Peyer's patch (tissue), 4 donors: ENCODE data around the gene PRELID3B. TPM values are rescaled to one million over a fixed set of nuclear protein-coding genes. Genes with fewer than 3 reads are reported as not detected.

Source experiments
- DNase-seq, 3 donors: peaks; one replicate each; pipeline ENCODE4 v3.0.0-alpha.2; 2017 to 2019
- H3K27ac ChIP-seq, 4 donors: fragments of 200-600 bp; sonication (generic); one replicate each; pipeline ENCODE4 v1.5.1; 2016 to 2019
- H3K27me3 ChIP-seq, 2 donors: fragments of 200-600 bp; sonication (generic); one replicate each; pipeline ENCODE4 v1.5.1; 2019
- H3K36me3 ChIP-seq, 3 donors: fragments of 200-600 bp; sonication (generic); one replicate each; pipeline ENCODE4 v1.5.1; 2016 to 2019
- H3K4me1 ChIP-seq, 4 donors: fragments of 200-600 bp; sonication (generic); one replicate each; pipeline ENCODE4 v1.5.1; 2016 to 2019
- H3K4me3 ChIP-seq, 4 donors: fragments of 200-600 bp; sonication (generic); 1 replicate in 3 of 4; 2 replicates in 1 of 4; pipeline ENCODE4 v1.5.1; 2016 to 2019; ENCODE audit warnings: mild to moderate bottlenecking in 1 of 4
- H3K9me3 ChIP-seq, 4 donors: fragments of 200-600 bp; sonication (generic); one replicate each; pipeline ENCODE4 v1.5.1; 2016 to 2019; ENCODE audit warnings: mild to moderate bottlenecking in 1 of 4
- POLR2A ChIP-seq, 2 donors: fragments of 450-650 bp; IDR thresholded peaks; one replicate each; pipeline ENCODE4 v1.5.1; 2017; ENCODE audit warnings: antibody characterized with exemption in 2 of 2, mild to moderate bottlenecking in 2 of 2, moderate library complexity in 2 of 2
- total RNA-seq, 4 donors: library from RNA; depleted of rRNA; stranded (reverse); fragments of >200 nt; gene quantifications; one replicate each; pipeline ENCODE4 v1.1.0, GENCODE V29; 2016
- TF ChIP-seq, protein P1 (sequence below), 6 experiments: fragments of 450-650 bp in 4 of 6; fragments of 200-600 bp in 2 of 6; sonication (generic) in 1 of 6; IDR thresholded peaks; one replicate each; pipeline ENCODE4 v1.5.1; 2017 to 2019; ENCODE audit warnings: antibody characterized with exemption in 6 of 6, mild to moderate bottlenecking in 3 of 6, moderate library complexity in 1 of 6

Gene PRELID3B
- total RNA-seq, 4 donors from 2014 or later, result 44.6 to 148 (median 86.5) TPM

DNA sequence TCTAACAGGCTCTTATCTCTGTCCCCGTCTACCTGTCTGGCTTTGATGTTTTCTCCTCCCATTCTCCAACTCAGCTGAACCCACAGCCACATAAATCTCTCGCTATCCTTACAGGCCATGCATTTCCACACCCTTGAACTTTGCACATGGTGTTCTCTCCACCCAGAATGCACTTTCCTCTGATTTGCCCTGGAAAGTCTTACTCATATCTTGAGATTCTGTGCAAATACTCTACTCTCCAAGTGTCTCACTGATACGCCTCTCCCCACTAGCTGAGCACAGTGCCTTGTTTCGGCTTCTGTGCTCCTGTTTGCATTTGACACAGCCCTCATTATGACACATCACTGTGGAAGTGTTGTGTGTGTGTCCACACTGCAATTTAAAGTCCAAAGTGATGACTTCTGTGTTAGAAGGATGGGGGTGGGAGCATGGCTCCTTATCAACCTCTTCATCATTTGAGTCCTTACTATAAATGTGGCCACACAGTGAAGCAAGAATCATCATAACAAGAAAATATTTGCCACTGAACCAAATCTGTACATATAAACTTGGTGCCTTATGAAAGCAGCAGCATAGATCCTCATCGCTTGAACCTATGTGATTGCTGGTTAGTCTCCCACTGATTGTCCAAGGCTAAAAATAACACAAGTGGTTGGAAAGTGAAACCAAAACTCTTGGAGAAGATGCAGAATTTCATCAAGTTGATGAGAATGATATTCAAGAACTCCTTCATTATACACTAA, 5.5 kb upstream of the PRELID3B start:
- Histone ChIP-seq H3K4me1 (peaks cover 0 to 21% (median 3%) of the 10 kb centered on the region in 4 donors), H3K4me3 (peak overlapping the region in 2 of 4 donors; percentile 1 to 2), H3K27me3 (no peaks in the 10 kb centered on the region), H3K27ac (peak overlapping the region in 3 of 4 donors; percentile 35 to 89 (median 80)), H3K36me3 (no peaks in the 10 kb centered on the region), H3K9me3 (no peaks in the 10 kb centered on the region)
- TF ChIP-seq, protein P1, sequence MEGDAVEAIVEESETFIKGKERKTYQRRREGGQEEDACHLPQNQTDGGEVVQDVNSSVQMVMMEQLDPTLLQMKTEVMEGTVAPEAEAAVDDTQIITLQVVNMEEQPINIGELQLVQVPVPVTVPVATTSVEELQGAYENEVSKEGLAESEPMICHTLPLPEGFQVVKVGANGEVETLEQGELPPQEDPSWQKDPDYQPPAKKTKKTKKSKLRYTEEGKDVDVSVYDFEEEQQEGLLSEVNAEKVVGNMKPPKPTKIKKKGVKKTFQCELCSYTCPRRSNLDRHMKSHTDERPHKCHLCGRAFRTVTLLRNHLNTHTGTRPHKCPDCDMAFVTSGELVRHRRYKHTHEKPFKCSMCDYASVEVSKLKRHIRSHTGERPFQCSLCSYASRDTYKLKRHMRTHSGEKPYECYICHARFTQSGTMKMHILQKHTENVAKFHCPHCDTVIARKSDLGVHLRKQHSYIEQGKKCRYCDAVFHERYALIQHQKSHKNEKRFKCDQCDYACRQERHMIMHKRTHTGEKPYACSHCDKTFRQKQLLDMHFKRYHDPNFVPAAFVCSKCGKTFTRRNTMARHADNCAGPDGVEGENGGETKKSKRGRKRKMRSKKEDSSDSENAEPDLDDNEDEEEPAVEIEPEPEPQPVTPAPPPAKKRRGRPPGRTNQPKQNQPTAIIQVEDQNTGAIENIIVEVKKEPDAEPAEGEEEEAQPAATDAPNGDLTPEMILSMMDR (IDR thresholded peaks at IDR 0.05), result no peak
- peak; percentile 40 to 69 for TF ChIP-seq POLR2A (IDR thresholded peaks at IDR 0.05)
- peak in 1 of 3 donors; percentile 79 for DNase-seq

- peaks cover 0 to 24% (median 3%) of the 10 kb centered on the region in 4 donors for H3K4me1 ChIP-seq
- H3K36me3 ChIP-seq, result no peaks in the 10 kb centered on the region
- TF ChIP-seq, protein P1 (IDR thresholded peaks at IDR 0.05), result no peak
- no peak for TF ChIP-seq POLR2A (IDR thresholded peaks at IDR 0.05)
- no peaks in the 10 kb centered on the region for H3K9me3 ChIP-seq
- no peak overlapping the region for H3K4me3 ChIP-seq
- no peak for DNase-seq
- no peaks in the 10 kb centered on the region for H3K27me3 ChIP-seq
- peak overlapping the region in 1 of 4 donors; percentile 89 for H3K27ac ChIP-seq
These were observed 4.3 kb upstream of the PRELID3B start for GRCh38 chr20:59046862-59047261.

- peak overlapping the region in 3 of 4 donors; percentile 33 to 95 (median 84) for H3K27ac ChIP-seq
- H3K36me3 ChIP-seq, result no peaks in the 10 kb centered on the region
- no peaks in the 10 kb centered on the region for H3K9me3 ChIP-seq
- no peaks in the 10 kb centered on the region for H3K27me3 ChIP-seq
- H3K4me1 ChIP-seq, result peaks cover 0 to 43% (median 8%) of the 10 kb centered on the region in 4 donors
- peak overlapping the region in 1 of 4 donors; percentile 9 for H3K4me3 ChIP-seq
- DNase-seq, result peak in 1 of 3 donors; percentile 79
- TF ChIP-seq, protein P1 (IDR thresholded peaks at IDR 0.05), result no peak
- TF ChIP-seq POLR2A (IDR thresholded peaks at IDR 0.05), result peak in 1 of 2 donors; percentile 67
These were observed 2.2 kb upstream of the PRELID3B start for GRCh38 chr20:59044796-59045195.

DNA sequence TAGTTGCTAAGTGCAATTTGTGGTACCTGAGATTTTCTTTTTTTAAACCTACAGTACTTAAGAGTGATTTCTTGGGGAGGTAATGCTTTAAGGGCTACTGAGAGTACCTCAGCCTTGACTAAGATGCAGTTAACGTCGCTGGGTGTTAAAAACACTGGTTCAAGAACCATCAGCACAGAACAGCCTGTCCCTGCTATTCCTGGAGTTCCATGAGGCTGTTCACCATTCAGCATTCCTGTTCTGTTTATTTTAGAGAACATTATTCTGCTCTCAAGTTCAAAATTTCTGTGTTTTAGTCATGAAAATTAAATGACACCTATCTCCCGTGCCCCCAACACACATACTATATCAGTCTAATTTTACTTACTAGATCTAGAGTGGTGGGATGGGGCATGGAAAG, 1.7 kb upstream of the PRELID3B start:
- Histone ChIP-seq H3K4me1 (peaks cover 0 to 48% (median 8%) of the 10 kb centered on the region in 4 donors), H3K27me3 (no peaks in the 10 kb centered on the region), H3K9me3 (no peaks in the 10 kb centered on the region), H3K36me3 (no peaks in the 10 kb centered on the region), H3K4me3 (no peak overlapping the region), H3K27ac (peak overlapping the region in 3 of 4 donors; percentile 33 to 95 (median 84))
- TF ChIP-seq, protein P1 (IDR thresholded peaks at IDR 0.05), result no peak
- TF ChIP-seq POLR2A (IDR thresholded peaks at IDR 0.05), result no peak
- DNase-seq, result no peak

DNA sequence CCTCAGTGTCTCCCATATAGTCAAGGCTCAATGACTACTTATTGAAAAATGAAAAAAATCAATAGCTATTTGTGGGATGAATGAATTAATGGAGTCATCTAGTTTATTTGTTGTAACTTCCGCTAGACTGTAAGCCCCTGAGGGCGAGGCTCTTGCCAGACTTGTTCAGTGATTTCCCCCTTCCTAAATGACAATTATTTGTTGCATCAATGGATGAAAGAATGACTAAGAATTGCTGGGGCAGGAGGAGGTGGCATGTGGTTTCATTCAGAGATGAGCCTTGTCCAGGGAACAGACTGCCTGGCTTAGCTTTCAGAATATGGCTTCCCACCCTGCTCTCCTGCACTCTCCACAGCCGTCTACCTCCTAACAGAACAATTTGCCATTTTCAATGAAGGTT, 1.1 kb upstream of the PRELID3B start:
- Histone ChIP-seq H3K4me3 (no peak overlapping the region), H3K4me1 (peaks cover 0 to 54% (median 8%) of the 10 kb centered on the region in 4 donors), H3K27me3 (no peaks in the 10 kb centered on the region), H3K9me3 (no peaks in the 10 kb centered on the region), H3K36me3 (no peaks in the 10 kb centered on the region), H3K27ac (peak overlapping the region; percentile 33 to 95 (median 88))
- no peak for DNase-seq
- TF ChIP-seq, protein P1 (IDR thresholded peaks at IDR 0.05), result no peak
- TF ChIP-seq POLR2A (IDR thresholded peaks at IDR 0.05), result no peak
